ENCODE measurements around the gene MMRN2.

MMRN2 gene

GRCh38 chr10:86888585-86889381 is 68.6 kb downstream of the MMRN2 start:
- no peak for DNase-seq (ENCODE audit: low read depth in 2 of 2)

All from stimulated activated CD4-positive, alpha-beta T cell treated with anti-CD3 and anti-CD28 coated beads, Interleukin-15, amount 100 ng/mL, for 48 hours (primary cell).